Esophagus muscularis mucosa (tissue), 3 donors: ENCODE results near the gene WFIKKN1.

Experiments
- POLR2A ChIP-seq: fragments of 450-650 bp; IDR thresholded peaks from one replicate; pipeline ENCODE4 v1.6.1; 2017; ENCODE audit warnings: antibody characterized with exemption, moderate library complexity, mild to moderate bottlenecking, low read depth
- TF ChIP-seq, protein P1 (sequence below), 3 experiments: fragments of 200-600 bp in 2 of 3; fragments of 450-650 bp in 1 of 3; sonication (generic) in 2 of 3; IDR thresholded peaks; one replicate each; pipeline ENCODE4 v1.5.1; 2017 to 2019; ENCODE audit warnings: antibody characterized with exemption in 3 of 3, mild to moderate bottlenecking in 2 of 3, moderate library complexity in 1 of 3

DNA sequence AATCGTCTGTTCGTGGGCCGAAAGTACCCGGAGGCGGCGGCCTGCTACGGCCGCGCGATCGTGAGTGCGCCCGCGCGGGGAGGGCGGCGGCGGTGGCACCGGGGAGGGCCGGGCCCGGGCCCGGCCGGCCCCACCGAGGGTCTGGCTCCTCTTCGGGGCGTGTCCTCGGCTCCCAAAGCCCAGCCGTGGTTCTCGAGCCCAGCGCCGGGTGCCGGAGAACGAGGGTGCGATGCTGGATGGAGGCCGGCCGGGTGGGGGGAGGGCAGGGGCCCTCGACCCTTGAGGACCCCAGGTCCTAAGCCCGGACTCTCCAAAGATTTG is 49.8 kb downstream of the WFIKKN1 start:
- TF ChIP-seq POLR2A: no peak
- TF ChIP-seq, protein P1, sequence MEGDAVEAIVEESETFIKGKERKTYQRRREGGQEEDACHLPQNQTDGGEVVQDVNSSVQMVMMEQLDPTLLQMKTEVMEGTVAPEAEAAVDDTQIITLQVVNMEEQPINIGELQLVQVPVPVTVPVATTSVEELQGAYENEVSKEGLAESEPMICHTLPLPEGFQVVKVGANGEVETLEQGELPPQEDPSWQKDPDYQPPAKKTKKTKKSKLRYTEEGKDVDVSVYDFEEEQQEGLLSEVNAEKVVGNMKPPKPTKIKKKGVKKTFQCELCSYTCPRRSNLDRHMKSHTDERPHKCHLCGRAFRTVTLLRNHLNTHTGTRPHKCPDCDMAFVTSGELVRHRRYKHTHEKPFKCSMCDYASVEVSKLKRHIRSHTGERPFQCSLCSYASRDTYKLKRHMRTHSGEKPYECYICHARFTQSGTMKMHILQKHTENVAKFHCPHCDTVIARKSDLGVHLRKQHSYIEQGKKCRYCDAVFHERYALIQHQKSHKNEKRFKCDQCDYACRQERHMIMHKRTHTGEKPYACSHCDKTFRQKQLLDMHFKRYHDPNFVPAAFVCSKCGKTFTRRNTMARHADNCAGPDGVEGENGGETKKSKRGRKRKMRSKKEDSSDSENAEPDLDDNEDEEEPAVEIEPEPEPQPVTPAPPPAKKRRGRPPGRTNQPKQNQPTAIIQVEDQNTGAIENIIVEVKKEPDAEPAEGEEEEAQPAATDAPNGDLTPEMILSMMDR (IDR thresholded peaks at IDR 0.05): no peak
